Uterus (tissue), 2 donors: ENCODE data around the gene BET1L.

Source experiments
- POLR2A ChIP-seq, 2 donors: fragments of 450-650 bp; IDR thresholded peaks; one replicate each; pipeline ENCODE4 v1.6.1; 2016; ENCODE audit warnings: antibody characterized with exemption in 2 of 2, mild to moderate bottlenecking in 1 of 2, moderate library complexity in 1 of 2
- TF ChIP-seq, protein P1 (sequence below), 4 experiments: fragments of 200-600 bp in 2 of 4; fragments of 450-650 bp in 2 of 4; sonication (generic) in 2 of 4; IDR thresholded peaks; one replicate each; pipeline ENCODE4 v1.5.1; 2016 to 2019; ENCODE audit warnings: antibody characterized with exemption in 4 of 4, mild to moderate bottlenecking in 2 of 4, moderate library complexity in 1 of 4

DNA sequence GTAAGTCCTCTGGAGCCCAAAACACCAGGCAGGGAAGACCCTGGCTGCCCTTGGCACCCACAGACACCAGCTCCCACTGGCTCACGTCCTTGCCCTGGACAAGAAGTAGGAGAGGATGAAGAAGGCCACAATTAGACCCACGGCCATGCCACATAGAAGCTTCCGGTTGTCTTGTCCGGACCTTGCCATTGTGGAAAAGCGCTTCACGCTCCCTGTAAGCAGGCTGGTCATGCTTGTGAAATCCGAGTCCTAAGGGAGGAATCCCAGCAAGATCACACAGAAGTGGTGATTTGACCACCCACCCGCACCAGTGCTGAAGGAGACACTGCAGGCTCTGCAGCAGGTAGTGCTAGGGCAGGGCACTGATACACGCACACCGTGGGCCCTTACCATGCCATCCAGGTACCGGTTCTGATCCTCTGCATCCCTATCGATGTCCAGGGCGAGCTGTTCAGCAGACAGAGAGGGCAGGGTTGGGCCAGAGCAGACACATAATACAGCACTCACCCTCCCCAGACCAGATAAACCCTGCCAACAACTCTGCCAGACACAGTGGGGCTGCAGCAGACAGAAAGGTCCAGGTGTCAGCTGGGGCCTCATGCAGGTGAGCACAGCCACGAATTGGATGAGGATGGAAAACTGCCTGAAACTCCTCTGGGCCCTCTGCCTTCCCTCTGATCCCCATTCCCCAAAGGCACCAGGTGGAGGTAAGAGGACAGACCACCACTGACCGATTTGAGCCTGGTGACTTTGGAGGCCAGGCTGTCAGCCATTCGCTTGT is 1.8 kb downstream of the BET1L start:
- TF ChIP-seq, protein P1, sequence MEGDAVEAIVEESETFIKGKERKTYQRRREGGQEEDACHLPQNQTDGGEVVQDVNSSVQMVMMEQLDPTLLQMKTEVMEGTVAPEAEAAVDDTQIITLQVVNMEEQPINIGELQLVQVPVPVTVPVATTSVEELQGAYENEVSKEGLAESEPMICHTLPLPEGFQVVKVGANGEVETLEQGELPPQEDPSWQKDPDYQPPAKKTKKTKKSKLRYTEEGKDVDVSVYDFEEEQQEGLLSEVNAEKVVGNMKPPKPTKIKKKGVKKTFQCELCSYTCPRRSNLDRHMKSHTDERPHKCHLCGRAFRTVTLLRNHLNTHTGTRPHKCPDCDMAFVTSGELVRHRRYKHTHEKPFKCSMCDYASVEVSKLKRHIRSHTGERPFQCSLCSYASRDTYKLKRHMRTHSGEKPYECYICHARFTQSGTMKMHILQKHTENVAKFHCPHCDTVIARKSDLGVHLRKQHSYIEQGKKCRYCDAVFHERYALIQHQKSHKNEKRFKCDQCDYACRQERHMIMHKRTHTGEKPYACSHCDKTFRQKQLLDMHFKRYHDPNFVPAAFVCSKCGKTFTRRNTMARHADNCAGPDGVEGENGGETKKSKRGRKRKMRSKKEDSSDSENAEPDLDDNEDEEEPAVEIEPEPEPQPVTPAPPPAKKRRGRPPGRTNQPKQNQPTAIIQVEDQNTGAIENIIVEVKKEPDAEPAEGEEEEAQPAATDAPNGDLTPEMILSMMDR (IDR thresholded peaks at IDR 0.05) = no peak
- TF ChIP-seq POLR2A (IDR thresholded peaks at IDR 0.05) = no peak
